ENCODE results near the gene ARMH1. TPM values are rescaled to one million over a fixed set of nuclear protein-coding genes. Genes with fewer than 3 reads are reported as not detected.

ARMH1 gene
- total RNA-seq, 1 donor from 2014 or later, result 3.0 TPM

GRCh38 chr1:44724296-44724954 lies 49.9 kb downstream of the ARMH1 start:
- no peak for DNase-seq (ENCODE audit: extremely low spot score, unreplicated experiment)
- H3K4me3 Mint-ChIP-seq (ENCODE audit: unreplicated experiment), result no peak overlapping the region
- no peaks in the 10 kb centered on the region for H3K36me3 Mint-ChIP-seq (ENCODE audit: unreplicated experiment)
- no peaks in the 10 kb centered on the region for H3K27me3 Mint-ChIP-seq (ENCODE audit: unreplicated experiment)
- no peak for TF ChIP-seq CTCF (IDR thresholded peaks at IDR 0.05)
- H3K27ac Mint-ChIP-seq (ENCODE audit: unreplicated experiment), result no peak overlapping the region
- peaks cover 9% of the 10 kb centered on the region for H3K4me1 Mint-ChIP-seq (ENCODE audit: unreplicated experiment)
- H3K9me3 Mint-ChIP-seq (ENCODE audit: unreplicated experiment), result no peaks in the 10 kb centered on the region

GRCh38 chr1:44724955-44725698 lies 50.6 kb downstream of the ARMH1 start:
- H3K27me3 Mint-ChIP-seq (ENCODE audit: unreplicated experiment), result no peaks in the 10 kb centered on the region
- no peak overlapping the region for H3K4me3 Mint-ChIP-seq (ENCODE audit: unreplicated experiment)
- no peak for TF ChIP-seq CTCF (IDR thresholded peaks at IDR 0.05)
- DNase-seq (ENCODE audit: extremely low spot score, unreplicated experiment), result no peak
- H3K27ac Mint-ChIP-seq (ENCODE audit: unreplicated experiment), result no peak overlapping the region
- H3K36me3 Mint-ChIP-seq (ENCODE audit: unreplicated experiment), result no peaks in the 10 kb centered on the region
- peaks cover 10% of the 10 kb centered on the region for H3K4me1 Mint-ChIP-seq (ENCODE audit: unreplicated experiment)
- no peaks in the 10 kb centered on the region for H3K9me3 Mint-ChIP-seq (ENCODE audit: unreplicated experiment)

- Mint-ChIP-seq H3K27ac (ENCODE audit: unreplicated experiment) (peak within 1 kb of the TSS; percentile 99), H3K4me3 (ENCODE audit: unreplicated experiment) (peak within 1 kb of the TSS; percentile 60), H3K4me1 (ENCODE audit: unreplicated experiment) (peaks cover 28% of the 10 kb centered on the region), H3K27me3 (ENCODE audit: unreplicated experiment) (no peaks in the 10 kb centered on the region), H3K36me3 (ENCODE audit: unreplicated experiment) (no peaks in the 10 kb centered on the region), H3K9me3 (ENCODE audit: unreplicated experiment) (no peaks in the 10 kb centered on the region)
- TF ChIP-seq CTCF (IDR thresholded peaks at IDR 0.05), result peak; percentile 82
- DNase-seq (ENCODE audit: extremely low spot score, unreplicated experiment), result peak; percentile 95
Measured at GRCh38 chr1:44730741-44731512, 56.4 kb downstream of the ARMH1 start, which contains the start of gene RNU5D-1. RNU5D-1 (minus strand) TSS chr1:44731170.

- no peak overlapping the region for H3K4me3 Mint-ChIP-seq (ENCODE audit: unreplicated experiment)
- peaks cover 28% of the 10 kb centered on the region for H3K4me1 Mint-ChIP-seq (ENCODE audit: unreplicated experiment)
- H3K36me3 Mint-ChIP-seq (ENCODE audit: unreplicated experiment), result no peaks in the 10 kb centered on the region
- H3K27me3 Mint-ChIP-seq (ENCODE audit: unreplicated experiment), result no peaks in the 10 kb centered on the region
- peak overlapping the region; percentile 7 for H3K27ac Mint-ChIP-seq (ENCODE audit: unreplicated experiment)
- H3K9me3 Mint-ChIP-seq (ENCODE audit: unreplicated experiment), result no peaks in the 10 kb centered on the region
- TF ChIP-seq CTCF (IDR thresholded peaks at IDR 0.05), result no peak
- no peak for DNase-seq (ENCODE audit: extremely low spot score, unreplicated experiment)
Measured at GRCh38 chr1:44733365-44733764, 58.9 kb downstream of the ARMH1 start.

- no peak overlapping the region for H3K27ac Mint-ChIP-seq (ENCODE audit: unreplicated experiment)
- no peaks in the 10 kb centered on the region for H3K9me3 Mint-ChIP-seq (ENCODE audit: unreplicated experiment)
- TF ChIP-seq CTCF (IDR thresholded peaks at IDR 0.05), result no peak
- no peaks in the 10 kb centered on the region for H3K27me3 Mint-ChIP-seq (ENCODE audit: unreplicated experiment)
- H3K36me3 Mint-ChIP-seq (ENCODE audit: unreplicated experiment), result no peaks in the 10 kb centered on the region
- DNase-seq (ENCODE audit: extremely low spot score, unreplicated experiment), result no peak
- H3K4me1 Mint-ChIP-seq (ENCODE audit: unreplicated experiment), result peaks cover 28% of the 10 kb centered on the region
- H3K4me3 Mint-ChIP-seq (ENCODE audit: unreplicated experiment), result no peak overlapping the region
Measured at GRCh38 chr1:44733784-44734183, 59.3 kb downstream of the ARMH1 start.
